ENCODE results near the gene XAGE2.

GRCh38 chrX:52341493-52341892 is 27.3 kb upstream of the XAGE2 start:
- no peak for TF ChIP-seq CTCF (IDR thresholded peaks at IDR 0.05)
- no peak for TF ChIP-seq EZH2 (IDR thresholded peaks at IDR 0.05)
- TF ChIP-seq EZH2phosphoT487 (IDR thresholded peaks at IDR 0.05) = no peak

Data from neural progenitor cell (in vitro differentiated cells).